Frontal cortex (tissue), 4 donors: ENCODE measurements around the gene ZSWIM5. TPM values are rescaled to one million over a fixed set of nuclear protein-coding genes. Genes with fewer than 3 reads are reported as not detected.
"Not testable (repeated sequence)": the region's sequence is repeated elsewhere in the genome, so short reads cannot be mapped to it uniquely, and the experiment has no call there.

Experiments
- DNase-seq, 2 donors: peaks; one replicate each; pipeline ENCODE4 v3.0.0; 2012; ENCODE audit warnings: low spot score in 2 of 2
- FAIRE-seq: peaks from 2 replicates; lab custom pipeline; 2012; peaks lifted over from hg19 to GRCh38; lab: Jason Lieb, UNC
- total RNA-seq: library from RNA; depleted of rRNA; stranded (reverse); fragments of >200 nt; gene quantifications from one replicate; pipeline ENCODE4 v1.2.3, GENCODE V29; 2014
- donor health status: control.
- donor health status: control.
- donor health status: control.

The ZSWIM5 gene
- total RNA-seq, 1 donor from 2014 or later = 15.9 TPM

DNA sequence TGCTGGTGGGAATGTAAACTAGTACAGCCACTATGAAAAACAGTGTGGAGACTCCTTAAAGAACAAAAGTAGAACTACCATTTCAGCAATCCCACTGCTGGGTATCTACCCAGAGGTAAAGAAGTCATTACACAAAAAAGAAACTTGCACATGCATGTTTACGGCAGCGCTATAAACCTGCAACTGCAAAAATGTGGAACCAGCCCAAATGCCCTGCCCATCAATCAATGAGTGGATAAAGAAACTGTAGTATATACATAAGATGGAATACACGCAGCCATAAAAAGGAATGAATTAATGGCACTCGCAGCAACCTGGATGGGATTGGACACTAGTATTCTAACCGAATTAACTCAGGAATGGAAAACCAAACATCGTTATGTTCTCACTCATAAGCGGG, 51.0 kb downstream of the ZSWIM5 start:
- DNase-seq (no peak), FAIRE-seq (no peak)

DNA sequence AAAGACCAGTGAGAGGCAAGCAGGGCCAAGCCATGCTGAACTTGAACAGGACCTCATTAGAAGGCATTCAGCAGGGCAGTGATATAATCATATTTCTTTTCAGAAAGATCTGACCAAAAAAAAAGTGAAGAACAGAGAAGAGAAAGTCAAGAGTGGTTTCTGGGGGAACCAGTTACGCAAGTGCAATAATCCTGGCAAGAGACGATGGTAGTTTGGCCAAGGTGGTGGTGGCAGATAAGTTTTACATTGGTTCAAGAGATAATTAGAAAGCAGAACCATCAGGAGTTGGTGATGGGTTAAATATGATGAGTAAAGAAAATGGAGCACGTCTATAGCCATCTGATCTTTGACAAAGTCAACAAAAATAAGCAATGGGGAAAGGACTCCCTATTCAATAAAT, 54.3 kb downstream of the ZSWIM5 start:
- FAIRE-seq = no peak

DNA sequence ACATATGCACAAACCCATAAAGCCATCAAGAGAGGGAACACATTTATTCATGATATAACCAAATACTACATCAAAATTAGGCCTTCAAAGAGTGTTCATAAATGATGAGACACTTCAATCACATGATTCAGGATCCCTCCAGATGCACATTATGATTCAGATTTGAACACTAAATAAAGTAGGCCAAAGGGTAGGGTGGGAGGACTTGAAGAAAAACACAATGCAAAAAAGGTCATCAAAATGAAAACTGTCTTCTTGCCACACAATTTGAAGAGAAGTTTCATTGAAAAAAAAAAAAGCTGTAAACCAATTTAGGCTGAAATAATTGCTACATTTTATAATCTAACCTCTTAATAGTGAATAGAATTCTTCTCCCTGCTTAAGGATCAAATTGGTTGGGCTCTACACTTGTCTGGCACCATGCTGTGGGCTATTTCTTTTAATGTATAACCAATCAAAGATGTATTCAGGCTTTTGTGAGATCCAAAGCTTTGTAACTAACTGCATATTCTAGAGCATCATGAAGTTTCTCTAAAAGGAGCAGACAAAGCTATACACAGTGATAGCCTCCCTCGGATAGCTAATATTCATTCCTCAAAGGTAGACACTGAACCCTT, 58.1 kb downstream of the ZSWIM5 start:
- no peak for FAIRE-seq
- no peak for DNase-seq

More for the DNA sequence above, 54.3 kb downstream of the ZSWIM5 start:
- DNase-seq = no peak

- no peak for DNase-seq
- FAIRE-seq = no peak
Observed at GRCh38 chr1:45146833-45147232, 59.6 kb downstream of the ZSWIM5 start.

DNA sequence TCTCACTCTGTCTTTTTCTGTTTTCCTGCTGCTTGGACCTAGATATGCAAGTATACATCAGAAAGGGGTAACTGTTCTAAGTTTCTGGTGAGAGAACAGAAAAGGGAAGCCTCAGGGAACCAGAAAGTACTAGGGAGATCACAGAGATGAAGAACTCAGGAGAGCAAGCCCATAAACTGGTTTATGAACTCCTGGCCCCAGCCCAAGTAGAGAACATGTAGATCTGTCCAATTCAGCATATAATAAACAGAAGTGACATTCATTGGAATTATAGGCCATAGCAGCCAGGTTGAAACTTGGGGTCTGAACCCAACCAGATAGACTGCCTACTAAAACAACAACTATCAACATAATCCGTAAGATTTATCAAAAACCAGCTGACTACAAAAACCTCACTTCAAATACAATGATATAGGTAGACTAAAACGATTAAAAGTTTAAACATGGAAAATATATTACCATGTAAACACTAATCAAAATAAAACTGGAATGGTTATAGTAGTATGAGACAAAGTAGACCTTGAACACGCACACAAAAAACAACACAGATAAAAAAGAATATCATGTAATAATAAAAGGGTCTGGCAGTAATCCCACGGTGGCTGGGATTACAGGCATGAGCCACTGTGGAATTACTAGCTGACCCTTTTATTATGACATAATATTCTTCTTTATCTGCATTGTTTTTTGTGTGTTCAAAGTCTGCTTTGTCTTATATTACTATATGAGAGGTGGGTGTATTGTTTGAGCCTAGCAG, 65.0 kb downstream of the ZSWIM5 start:
- no peak for FAIRE-seq
- DNase-seq = no peak

- no peak for FAIRE-seq
- no peak for DNase-seq
Observed at GRCh38 chr1:45136984-45137383, 69.4 kb downstream of the ZSWIM5 start.

DNA sequence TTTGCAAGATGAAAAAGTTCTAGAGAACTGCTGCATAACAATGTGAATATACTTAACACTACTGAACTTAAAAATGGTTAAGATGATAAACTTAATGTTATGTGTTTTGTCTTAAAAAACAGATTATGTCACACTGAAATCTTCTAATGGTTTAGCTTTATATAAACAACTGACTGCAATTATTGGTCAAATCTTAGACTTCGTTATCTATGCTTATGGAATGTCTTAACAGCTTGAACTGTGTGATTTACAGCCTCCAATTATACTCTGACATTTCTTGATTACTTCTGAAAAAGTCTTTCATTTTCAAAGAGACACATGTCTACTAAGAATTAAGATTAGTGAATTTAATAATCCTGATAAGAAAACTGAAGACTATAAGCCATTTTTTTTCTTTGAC, 71.1 kb downstream of the ZSWIM5 start:
- FAIRE-seq (no peak), DNase-seq (no peak)

- DNase-seq (no peak), FAIRE-seq (no peak)
Observed at GRCh38 chr1:45134461-45134873, 71.9 kb downstream of the ZSWIM5 start.

DNA sequence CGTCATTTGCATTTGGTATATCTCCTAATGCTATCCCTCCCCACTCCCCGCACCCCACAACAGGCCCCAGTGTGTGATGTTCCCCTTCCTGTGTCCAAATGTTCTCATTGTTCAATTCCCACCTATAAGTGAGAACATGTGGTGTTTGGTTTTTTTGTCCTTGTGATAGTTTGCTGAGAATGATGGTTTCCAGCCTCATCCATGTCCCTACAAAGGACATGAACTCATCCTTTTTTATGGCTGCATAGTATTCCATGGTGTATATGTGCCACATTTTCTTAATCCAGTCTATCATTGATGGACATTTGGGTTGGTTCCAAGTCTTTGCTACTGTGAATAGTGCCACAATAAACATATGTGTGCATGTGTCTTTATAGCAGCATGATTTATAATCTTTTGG, 73.7 kb downstream of the ZSWIM5 start:
- DNase-seq, FAIRE-seq: not testable (repeated sequence)

DNA sequence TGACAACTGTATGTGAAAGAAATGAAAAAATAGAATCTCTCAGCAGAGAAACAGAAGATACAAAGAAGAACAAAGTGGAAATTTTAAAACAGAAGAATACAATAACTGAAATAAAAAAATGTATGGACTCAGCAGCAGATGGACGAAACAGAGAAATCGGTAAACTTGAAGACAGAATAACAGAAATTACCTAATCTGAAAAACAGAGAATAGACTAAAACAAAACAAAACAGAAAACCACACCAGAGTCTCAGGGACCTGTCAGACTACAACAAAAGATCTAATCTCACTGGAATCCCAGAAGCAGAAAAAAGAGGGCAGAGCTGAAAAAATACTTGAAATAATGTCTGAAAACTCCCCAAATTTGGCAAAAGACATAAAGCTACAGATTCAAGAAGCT, 83.0 kb downstream of the ZSWIM5 start:
- peak; percentile 86 for FAIRE-seq
- DNase-seq = no peak

DNA sequence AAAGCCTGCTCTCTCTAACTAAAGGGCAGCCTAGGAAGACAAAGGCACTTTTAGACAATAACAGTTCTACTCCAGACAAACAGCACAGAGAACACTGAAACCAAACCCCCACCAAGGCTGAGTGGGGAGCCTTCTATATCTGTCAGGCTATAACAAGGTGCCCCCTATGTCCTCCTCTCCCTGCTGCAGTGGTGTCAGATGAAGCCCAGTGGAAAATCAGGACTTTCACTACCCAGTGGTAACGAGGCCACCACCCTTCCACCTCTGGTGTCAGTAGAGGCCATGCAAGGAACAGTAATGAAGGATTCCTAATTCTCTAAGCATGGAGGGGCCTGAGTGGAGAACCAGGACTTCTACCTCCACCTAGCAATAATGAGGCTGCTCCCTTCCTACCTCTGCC, 83.7 kb downstream of the ZSWIM5 start:
- FAIRE-seq (no peak), DNase-seq (no peak)

DNA sequence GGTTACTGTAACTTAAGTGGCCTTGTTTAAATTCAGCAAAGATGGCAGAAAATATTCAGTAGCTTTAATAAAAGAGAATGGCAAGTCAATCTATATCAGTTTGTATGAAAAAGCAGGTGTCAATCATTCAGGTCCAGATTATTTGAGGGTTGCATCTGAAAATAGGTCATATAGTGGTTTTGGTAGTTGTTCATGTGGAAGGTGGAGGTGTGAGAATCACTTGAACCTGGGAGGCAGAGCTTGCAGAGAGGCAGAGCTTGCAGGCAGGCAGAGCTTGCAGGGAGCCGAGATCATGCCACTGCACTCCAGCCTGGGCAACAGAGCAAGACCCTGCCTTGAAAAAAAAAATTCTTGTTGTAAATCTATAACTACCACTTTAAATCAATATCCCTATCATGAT, 88.6 kb downstream of the ZSWIM5 start:
- DNase-seq = no peak
- FAIRE-seq = no peak

DNA sequence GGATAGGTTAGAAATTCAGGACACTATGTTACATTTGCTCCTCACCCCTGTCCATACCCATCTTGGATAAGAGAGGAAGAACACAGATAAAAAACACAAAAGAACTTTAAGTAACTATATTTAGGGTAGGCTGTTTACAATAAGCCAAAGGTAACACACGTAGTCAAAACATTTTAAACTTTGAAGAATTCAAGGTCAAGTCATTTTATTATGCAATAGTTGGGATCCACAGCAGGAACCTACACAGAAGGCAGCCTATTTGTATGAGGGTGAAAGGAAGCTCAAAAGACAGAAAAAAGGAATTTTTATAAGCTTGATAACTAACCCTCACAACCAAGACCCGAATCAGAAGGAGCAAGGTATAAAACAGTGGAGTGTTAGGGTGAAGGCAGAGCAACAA, 89.6 kb downstream of the ZSWIM5 start:
- no peak for FAIRE-seq
- DNase-seq = no peak

- DNase-seq (no peak), FAIRE-seq (no peak)
Observed at GRCh38 chr1:45116340-45116739, 90.1 kb downstream of the ZSWIM5 start.

DNA sequence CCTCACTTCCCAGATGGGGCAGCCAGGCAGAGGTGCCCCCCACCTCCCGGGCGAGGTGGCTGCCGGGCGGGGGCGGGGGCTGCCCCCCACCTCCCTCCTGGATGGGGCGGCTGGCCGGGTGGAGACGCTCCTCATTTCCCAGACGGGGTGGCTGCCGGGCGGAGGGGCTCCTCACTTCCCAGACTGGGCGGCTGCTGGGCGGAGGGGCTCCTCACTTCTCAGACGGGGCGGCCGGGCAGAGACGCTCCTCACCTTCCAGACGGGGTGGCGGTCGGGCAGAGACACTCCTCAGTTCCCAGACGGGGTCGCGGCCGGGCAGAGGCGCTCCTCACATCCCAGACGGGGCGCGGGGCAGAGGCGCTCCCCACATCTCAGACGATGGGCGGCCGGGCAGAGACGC, 91.2 kb downstream of the ZSWIM5 start:
- not testable (repeated sequence) for FAIRE-seq, DNase-seq

DNA sequence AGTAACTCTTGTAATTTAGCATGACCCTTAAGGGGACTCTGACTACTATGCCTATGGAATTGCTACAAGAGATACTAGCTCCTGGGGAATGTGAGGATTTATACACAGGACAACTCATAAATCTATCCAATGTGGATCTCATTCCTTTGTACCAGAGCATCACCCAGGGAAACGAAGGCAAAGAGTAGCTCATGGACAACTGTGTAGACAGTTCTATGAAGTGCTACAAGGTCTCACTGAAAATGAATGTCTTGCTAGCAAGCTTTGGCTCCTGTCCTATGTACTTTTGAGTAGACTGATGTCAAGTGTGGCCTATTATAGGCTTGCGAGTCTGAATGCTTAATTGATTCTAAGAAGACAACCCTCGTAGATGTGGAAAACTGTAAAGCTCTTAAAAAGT, 93.7 kb downstream of the ZSWIM5 start:
- FAIRE-seq = no peak

DNA sequence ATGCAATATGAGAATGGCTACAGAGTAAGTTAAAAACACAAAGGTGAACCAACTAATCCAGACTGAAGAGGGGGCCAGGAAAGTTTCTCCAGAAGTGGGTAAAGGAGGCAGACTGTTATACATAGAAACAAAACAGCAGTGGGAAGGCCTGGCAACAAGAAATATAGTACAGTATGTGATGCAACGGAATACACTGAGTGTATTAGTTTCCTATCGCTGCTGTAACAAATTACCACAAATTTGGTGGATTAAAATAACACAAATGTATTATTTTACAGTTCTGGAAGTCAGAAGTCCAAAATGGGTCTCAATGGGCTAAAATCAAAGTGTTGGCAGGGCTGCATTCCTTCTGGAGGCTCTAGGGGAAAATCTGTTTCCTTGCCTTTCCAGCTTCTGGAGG, 95.2 kb downstream of the ZSWIM5 start:
- FAIRE-seq = no peak
- DNase-seq = no peak

More for the DNA sequence above, 93.7 kb downstream of the ZSWIM5 start:
- no peak for DNase-seq

GRCh38 chr1:45107782-45108181, 98.6 kb downstream of the ZSWIM5 start:
- FAIRE-seq = no peak
- DNase-seq = no peak

DNA sequence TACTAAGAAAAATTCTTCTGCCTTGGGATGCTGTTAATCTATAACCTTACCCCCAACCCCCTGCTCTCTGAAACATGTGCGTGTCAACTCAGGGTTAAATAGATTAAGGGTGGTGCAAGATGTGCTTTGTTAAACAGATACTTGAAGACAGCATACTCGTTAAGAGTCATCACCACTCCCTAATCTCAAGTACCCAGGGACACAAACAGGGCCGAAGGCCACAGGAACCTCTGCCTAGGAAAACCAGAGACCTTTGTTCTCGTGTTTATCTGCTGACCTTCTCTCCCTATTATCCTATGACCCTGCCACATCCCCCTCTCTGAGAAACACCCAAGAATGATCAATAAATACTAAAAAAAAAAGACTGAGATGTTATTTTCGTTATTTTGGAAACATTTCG, 99.5 kb downstream of the ZSWIM5 start:
- not testable (repeated sequence) for FAIRE-seq, DNase-seq

DNA sequence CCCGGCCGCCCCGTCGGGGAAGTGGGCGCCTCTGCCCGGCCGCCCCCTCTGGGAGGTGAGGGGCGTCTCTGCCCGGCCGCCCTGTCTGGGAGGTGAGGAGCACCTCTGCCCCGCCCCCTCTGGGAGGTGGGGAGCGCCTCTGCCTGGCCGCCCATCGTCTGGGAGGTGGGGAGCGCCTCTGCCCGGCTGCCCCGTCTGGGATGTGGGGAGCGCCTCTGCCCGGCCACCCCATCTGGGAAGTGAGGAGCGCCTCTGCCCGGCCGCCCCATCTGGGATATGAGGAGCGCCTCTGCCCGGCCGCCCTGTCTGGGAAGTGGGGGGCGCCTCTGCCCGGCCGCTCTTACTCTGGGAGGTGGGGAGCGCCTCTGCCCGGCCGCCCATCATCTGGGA, 100.3 kb downstream of the ZSWIM5 start:
- not testable (repeated sequence) for FAIRE-seq, DNase-seq

- not testable (repeated sequence) for DNase-seq, FAIRE-seq
Observed at GRCh38 chr1:45105486-45106155, 100.8 kb downstream of the ZSWIM5 start.
